Measurements from ENCODE around the gene DMD. TPM values are rescaled to one million over a fixed set of nuclear protein-coding genes. Genes with fewer than 3 reads are reported as not detected.

DMD gene
- polyA plus RNA-seq, 3 donors: 0.23 TPM; not detected in 2

DNA sequence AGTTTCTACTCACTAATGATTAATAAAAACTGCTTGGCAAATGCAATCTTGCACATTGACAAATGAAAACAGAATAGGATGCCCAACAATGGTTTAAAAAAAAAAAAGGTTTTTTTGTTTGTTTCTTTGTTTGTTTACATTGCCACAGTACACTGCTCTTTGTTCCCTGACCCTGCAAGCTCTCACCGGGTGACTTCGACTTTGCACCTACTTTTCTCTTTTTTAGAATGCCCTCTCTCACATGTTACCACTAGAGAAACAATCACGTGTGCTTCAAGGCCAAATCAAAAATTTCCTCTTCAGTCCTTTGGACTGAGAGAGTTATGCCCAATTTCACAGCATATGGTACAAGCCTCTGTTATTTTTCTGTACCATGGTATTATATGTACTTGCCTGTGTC lies 101.5 kb downstream of the DMD start:
- Histone ChIP-seq H3K79me2 (ENCODE audit: insufficient read depth, low read length) (no peaks in the 10 kb centered on the region), H3K27me3 (ENCODE audit: control insufficient read depth in 2 of 2, insufficient read depth in 2 of 2, low read length in 2 of 2) (no peaks in the 10 kb centered on the region), H3K4me1 (ENCODE audit: control insufficient read depth in 1 of 2, insufficient read depth in 2 of 2, low read length in 2 of 2) (no peaks in the 10 kb centered on the region), H3K36me3 (replicated peaks in 1 of 2; ENCODE audit: control insufficient read depth in 1 of 2, insufficient read depth in 2 of 2, low read length in 2 of 2) (no peaks in the 10 kb centered on the region), H4K20me1 (ENCODE audit: insufficient read depth, low read length) (no peaks in the 10 kb centered on the region), H3K9me3 (replicated peaks in 1 of 2; ENCODE audit: control insufficient read depth in 1 of 2, insufficient read depth in 1 of 2, low read length in 2 of 2) (no peaks in the 10 kb centered on the region), H3K27ac (ENCODE audit: low read depth in 1 of 2, low read length in 2 of 2) (no peak overlapping the region), H3K9ac (ENCODE audit: insufficient read depth, low read length, poor library complexity, severe bottlenecking) (no peak overlapping the region), H2AFZ (ENCODE audit: insufficient read depth, low read depth, low read length, poor library complexity, severe bottlenecking) (no peak overlapping the region), H3K4me3 (replicated peaks in 1 of 3; ENCODE audit: low read depth in 2 of 3, low read length in 3 of 3) (no peak overlapping the region), H3K4me2 (replicated peaks; ENCODE audit: extremely low read depth, low read length, poor library complexity, severe bottlenecking) (no peak overlapping the region)
- intact Hi-C loops (cut with micrococcal nuclease): no loop called here
- Mint-ChIP-seq H3K4me3 (no peak overlapping the region), H3K36me3 (no peaks in the 10 kb centered on the region), H3K9me3 (peaks cover 0 to 3% (median 0%) of the 10 kb centered on the region in 7 donors), H3K4me1 (no peaks in the 10 kb centered on the region), H3K27me3 (ENCODE audit: low read depth in 3 of 3) (no peaks in the 10 kb centered on the region), H3K27ac (no peak overlapping the region)
- no CpG with 5 or more reads among the region's 3 CpGs for WGBS (ENCODE audit: insufficient coverage)
- no peak for DNase-seq
- TF ChIP-seq CTCF (IDR thresholded peaks at IDR 0.05): no peak

DNA sequence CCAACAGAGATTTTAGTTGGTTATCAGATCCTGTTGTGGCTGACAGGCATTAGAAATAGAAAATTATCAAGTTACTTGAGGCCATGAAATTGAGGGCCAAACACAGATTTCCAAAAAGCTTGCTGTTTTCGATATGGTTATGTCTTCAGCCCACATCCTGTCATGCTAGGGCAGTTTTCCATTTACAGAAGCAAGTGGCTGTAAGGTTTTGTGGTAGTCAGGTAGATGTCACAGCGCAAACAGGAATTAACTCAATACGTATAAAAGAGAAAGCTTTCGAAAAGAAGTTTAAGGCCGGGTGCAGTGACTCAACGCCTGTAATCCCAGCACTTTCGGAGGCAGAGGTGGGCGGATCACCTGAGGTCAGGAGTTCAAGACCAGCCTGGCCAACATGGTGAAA lies 104.6 kb downstream of the DMD start:
- H3K27ac Mint-ChIP-seq: no peak overlapping the region
- no peak overlapping the region for H3K27ac ChIP-seq (ENCODE audit: low read depth in 1 of 2, low read length in 2 of 2)
- DNase-seq: no peak
- TF ChIP-seq CTCF (IDR thresholded peaks at IDR 0.05): no peak
- H3K9me3 Mint-ChIP-seq: peaks cover 0 to 5% (median 0%) of the 10 kb centered on the region in 7 donors
- no peaks in the 10 kb centered on the region for H3K9me3 ChIP-seq (replicated peaks in 1 of 2; ENCODE audit: control insufficient read depth in 1 of 2, insufficient read depth in 1 of 2, low read length in 2 of 2)
- no peak overlapping the region for H3K4me3 Mint-ChIP-seq
- H3K4me2 ChIP-seq (replicated peaks; ENCODE audit: extremely low read depth, low read length, poor library complexity, severe bottlenecking): no peak overlapping the region
- no peaks in the 10 kb centered on the region for H3K4me1 Mint-ChIP-seq
- no peaks in the 10 kb centered on the region for H3K79me2 ChIP-seq (ENCODE audit: insufficient read depth, low read length)
- no CpG with 5 or more reads among the region's 8 CpGs for WGBS (ENCODE audit: insufficient coverage)
- intact Hi-C loops (cut with micrococcal nuclease): no loop called here
- no peak overlapping the region for H2AFZ ChIP-seq (ENCODE audit: insufficient read depth, low read depth, low read length, poor library complexity, severe bottlenecking)
- no peaks in the 10 kb centered on the region for H3K27me3 ChIP-seq (ENCODE audit: control insufficient read depth in 2 of 2, insufficient read depth in 2 of 2, low read length in 2 of 2)
- no peak overlapping the region for H3K4me3 ChIP-seq (replicated peaks in 1 of 3; ENCODE audit: low read depth in 2 of 3, low read length in 3 of 3)
- H3K27me3 Mint-ChIP-seq (ENCODE audit: low read depth in 3 of 3): peaks cover 0 to 2% (median 1%) of the 10 kb centered on the region in 3 donors
- H3K36me3 ChIP-seq (replicated peaks in 1 of 2; ENCODE audit: control insufficient read depth in 1 of 2, insufficient read depth in 2 of 2, low read length in 2 of 2): no peaks in the 10 kb centered on the region
- no peaks in the 10 kb centered on the region for H3K36me3 Mint-ChIP-seq
- H3K4me1 ChIP-seq (ENCODE audit: control insufficient read depth in 1 of 2, insufficient read depth in 2 of 2, low read length in 2 of 2): no peaks in the 10 kb centered on the region
- no peak overlapping the region for H3K9ac ChIP-seq (ENCODE audit: insufficient read depth, low read length, poor library complexity, severe bottlenecking)
- H4K20me1 ChIP-seq (ENCODE audit: insufficient read depth, low read length): no peaks in the 10 kb centered on the region

Data from CD14-positive monocyte (primary cell).